Pons (tissue), 1 donor: ENCODE results near the gene DNAJB12.
"Not testable (repeated sequence)": the region's sequence is repeated elsewhere in the genome, so short reads cannot be mapped to it uniquely, and the experiment has no call there.

Experiments used
- DNase-seq: peaks from one replicate; pipeline ENCODE4 v3.0.0-alpha.2; 2016; ENCODE audit warnings: low spot score

The DNAJB12 gene

GRCh38 chr10:72316386-72316700 lies 38.4 kb downstream of the DNAJB12 start:
- no peak for DNase-seq

- no peak for DNase-seq
These were observed 38.9 kb downstream of the DNAJB12 start for GRCh38 chr10:72315611-72316385.

- DNase-seq: no peak
These were observed 39.7 kb downstream of the DNAJB12 start for GRCh38 chr10:72315054-72315453.

GRCh38 chr10:72314263-72314662 lies 40.5 kb downstream of the DNAJB12 start:
- DNase-seq: no peak

GRCh38 chr10:72312865-72313391 lies 41.8 kb downstream of the DNAJB12 start:
- no peak for DNase-seq

GRCh38 chr10:72311667-72312066 lies 43.1 kb downstream of the DNAJB12 start:
- DNase-seq: no peak

GRCh38 chr10:72310636-72311035 lies 44.1 kb downstream of the DNAJB12 start:
- no peak for DNase-seq

- no peak for DNase-seq
These were observed 44.5 kb downstream of the DNAJB12 start for GRCh38 chr10:72310241-72310633.

- DNase-seq: no peak
These were observed 45.2 kb downstream of the DNAJB12 start for GRCh38 chr10:72309290-72310240.

GRCh38 chr10:72308320-72308987 lies 46.3 kb downstream of the DNAJB12 start:
- no peak for DNase-seq

GRCh38 chr10:72307711-72308110 lies 47.0 kb downstream of the DNAJB12 start:
- not testable (repeated sequence) for DNase-seq

GRCh38 chr10:72306215-72306760 lies 48.4 kb downstream of the DNAJB12 start:
- DNase-seq: no peak

GRCh38 chr10:72303424-72304128 lies 51.1 kb downstream of the DNAJB12 start:
- no peak for DNase-seq

- DNase-seq: no peak
These were observed 55.9 kb downstream of the DNAJB12 start for GRCh38 chr10:72298592-72299519.

- DNase-seq: peak; percentile 98
These were observed 56.7 kb downstream of the DNAJB12 start for GRCh38 chr10:72297805-72298591.

- peak; percentile 72 for DNase-seq
These were observed 57.4 kb downstream of the DNAJB12 start for GRCh38 chr10:72297281-72297804.

- not testable (repeated sequence) for DNase-seq
These were observed 57.9 kb downstream of the DNAJB12 start for GRCh38 chr10:72296829-72297280.

- no peak for DNase-seq
These were observed 59.3 kb downstream of the DNAJB12 start for GRCh38 chr10:72295330-72295910.
